GM18499 (cell line): Measurements from ENCODE around the gene DDX42.
"Not testable (repeated sequence)": the region's sequence is repeated elsewhere in the genome, so short reads cannot be mapped to it uniquely, and the experiment has no call there.

Experiments
- ATAC-seq: cut with Tn5 transposase; IDR thresholded peaks from one replicate; pipeline ENCODE4 v1.9.1; 2021; ENCODE audit warnings: moderate number of reproducible peaks; ENCODE audit not compliant: insufficient read depth, unreplicated experiment

DDX42 gene

GRCh38 chr17:63837480-63837879, 63.5 kb downstream of the DDX42 start:
- ATAC-seq = no peak

GRCh38 chr17:63837962-63838600, 64.1 kb downstream of the DDX42 start:
- ATAC-seq = no peak

DNA sequence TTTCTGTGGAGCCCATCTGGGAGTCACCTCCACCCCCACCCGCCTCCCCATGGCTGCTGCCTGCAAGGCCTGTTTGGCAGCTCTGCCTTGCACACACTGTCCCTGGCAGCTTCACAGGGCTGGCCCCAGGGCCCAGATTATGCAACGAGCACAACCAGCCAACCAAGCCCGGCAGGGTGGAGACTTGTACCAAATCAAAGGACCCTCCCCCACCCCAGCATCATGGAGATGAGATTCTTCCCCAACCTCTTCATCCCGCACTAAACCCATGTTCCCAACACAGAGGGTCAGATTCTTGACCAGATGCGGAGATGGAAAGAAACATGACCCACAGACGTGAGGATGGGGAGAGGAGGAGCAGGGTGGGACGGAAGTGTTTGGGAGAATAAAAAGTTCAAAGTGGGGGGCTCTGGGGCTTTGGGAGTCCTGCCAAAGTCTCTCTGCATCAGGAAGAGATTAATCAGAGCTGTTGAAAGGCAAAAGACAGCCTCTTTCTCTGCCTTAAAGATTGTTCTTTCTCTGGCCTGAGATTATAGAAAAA, 64.7 kb downstream of the DDX42 start:
- no peak for ATAC-seq

DNA sequence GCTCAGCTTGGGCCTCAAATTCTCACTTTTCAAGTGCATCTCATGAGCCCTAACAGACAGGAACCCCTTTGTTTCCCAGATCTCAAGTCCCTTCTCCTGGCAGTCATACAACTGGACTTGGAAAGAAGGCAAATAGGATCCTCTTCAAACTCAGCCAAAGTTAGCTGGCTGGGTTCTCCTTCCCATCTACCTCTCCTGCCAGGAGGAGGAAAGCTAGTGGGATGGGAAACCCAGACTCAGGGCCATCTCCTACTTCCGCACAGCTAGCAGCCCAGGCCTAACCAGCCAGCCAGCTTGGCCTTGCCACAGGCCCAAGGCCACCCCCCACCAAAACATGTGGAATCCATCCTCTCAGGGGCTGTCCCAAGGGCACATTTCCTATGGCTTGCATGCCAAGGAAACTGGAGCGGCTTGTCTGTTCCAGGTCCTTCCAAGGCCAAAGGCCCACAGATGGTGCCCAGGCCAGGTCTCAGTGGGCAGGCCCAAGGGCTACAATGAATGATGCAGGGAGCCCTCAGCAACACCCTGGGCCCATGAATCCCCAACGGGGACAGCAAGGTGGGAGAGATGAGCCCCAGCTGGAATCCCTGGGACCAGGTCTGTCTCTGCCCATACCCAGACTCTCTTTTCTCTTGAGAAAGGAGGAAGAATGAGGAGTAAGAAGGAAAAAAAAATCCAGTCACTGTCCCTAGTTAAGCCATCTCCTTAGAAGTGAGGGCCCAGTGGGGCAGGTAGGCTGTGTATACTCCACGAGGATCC, 66.8 kb downstream of the DDX42 start:
- no peak for ATAC-seq

- no peak for ATAC-seq
Measured at GRCh38 chr17:63841350-63842172, 67.6 kb downstream of the DDX42 start.

DNA sequence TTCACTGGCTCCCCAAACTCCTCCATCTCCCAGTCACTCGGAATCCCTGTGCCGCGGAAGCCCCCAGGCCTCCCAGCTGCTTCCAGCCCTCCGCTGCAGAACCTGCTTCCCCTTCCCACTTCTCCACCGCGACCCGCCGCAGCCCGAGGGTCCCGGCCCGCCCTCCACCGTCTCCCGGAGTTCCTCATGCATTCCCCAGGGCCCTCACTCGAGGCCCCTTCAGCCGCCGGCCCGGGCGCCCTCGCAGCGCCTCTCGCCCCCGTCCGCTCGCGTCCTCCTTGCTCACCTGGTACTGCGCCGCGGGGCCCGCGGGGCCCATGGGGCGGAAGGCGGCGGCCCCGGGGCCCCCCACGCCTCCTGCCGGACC, 68.2 kb downstream of the DDX42 start:
- ATAC-seq = peak; percentile 10

- peak; percentile 55 for ATAC-seq
Measured at GRCh38 chr17:63842540-63843386, 68.8 kb downstream of the DDX42 start, which contains the start of gene SMARCD2. SMARCD2 (minus strand) TSS chr17:63842685; CDS start chr17:63842674, 11 bp downstream.

GRCh38 chr17:63843387-63843888, 69.5 kb downstream of the DDX42 start:
- ATAC-seq = not testable (repeated sequence)

DNA sequence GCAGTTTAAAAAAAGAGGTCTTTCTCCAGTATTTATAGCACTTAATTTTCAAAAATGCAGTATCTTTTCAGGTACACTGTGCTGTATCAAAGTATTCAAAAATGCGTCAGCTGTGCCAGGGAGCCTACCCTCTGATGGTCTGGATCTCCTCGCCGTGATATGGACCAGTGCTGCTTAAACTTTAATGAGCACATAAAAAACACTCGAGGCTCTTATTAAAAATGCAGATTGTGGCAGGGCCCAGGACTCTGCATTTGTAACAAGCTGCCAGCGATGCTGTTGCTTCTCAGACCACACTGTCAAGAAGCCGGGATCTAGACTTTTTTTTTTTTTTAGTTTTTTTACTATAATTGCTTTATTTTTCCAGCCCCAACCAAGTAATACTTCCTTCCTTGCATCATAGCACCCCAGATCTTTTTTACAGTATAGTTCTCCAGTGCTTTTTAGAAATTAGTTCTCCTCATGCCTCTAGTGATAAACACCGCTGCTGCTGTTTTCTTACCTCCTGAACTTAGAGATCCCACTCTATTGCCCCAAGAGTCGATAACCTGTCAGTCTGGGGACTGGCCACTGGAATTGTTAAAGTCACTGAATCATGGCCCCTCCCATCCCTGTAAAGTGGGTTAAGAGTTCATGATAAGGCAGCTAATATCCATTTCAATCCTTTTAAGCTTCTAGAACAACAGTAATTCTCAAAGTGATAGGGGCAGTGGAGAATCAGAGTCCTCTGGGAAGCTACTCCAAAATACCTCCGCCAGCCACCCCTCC, 70.1 kb downstream of the DDX42 start:
- ATAC-seq = no peak

- ATAC-seq = no peak
Measured at GRCh38 chr17:63845509-63845908, 71.5 kb downstream of the DDX42 start.

DNA sequence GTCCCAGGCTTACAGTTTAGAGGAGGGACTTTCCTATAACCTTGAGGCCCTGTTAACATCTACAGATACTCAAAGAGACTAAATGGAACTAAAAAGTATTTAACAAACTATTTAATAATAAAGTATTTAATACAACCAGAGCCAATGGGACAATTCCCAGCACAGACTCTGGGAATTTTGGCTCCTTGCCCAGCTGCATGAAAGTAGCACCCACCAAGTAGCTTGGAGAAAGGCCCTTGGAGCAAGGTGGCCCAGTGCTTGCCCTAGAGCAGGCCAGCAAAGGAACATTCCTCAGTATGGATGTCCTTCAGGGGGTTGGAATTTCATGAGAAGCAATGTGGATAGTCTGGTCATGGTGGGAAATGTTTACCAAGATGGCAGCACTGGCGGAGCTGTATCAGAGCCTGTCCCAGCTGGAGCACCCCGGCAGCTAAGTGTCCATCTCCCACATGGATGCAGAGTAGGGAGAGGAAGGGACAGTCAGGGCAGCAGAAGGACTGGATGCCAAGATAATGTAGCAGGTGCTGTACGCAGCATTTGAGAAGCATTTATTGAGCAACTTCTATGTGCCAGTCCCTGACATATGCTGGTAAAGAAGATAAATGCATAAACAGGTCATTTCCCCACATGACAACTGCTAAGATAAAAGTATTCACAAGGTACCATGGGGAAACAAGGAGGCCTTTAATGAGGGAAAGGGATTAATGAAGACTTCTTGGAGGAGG, 73.7 kb downstream of the DDX42 start:
- no peak for ATAC-seq

- no peak for ATAC-seq
Measured at GRCh38 chr17:63848834-63849689, 75.1 kb downstream of the DDX42 start.

DNA sequence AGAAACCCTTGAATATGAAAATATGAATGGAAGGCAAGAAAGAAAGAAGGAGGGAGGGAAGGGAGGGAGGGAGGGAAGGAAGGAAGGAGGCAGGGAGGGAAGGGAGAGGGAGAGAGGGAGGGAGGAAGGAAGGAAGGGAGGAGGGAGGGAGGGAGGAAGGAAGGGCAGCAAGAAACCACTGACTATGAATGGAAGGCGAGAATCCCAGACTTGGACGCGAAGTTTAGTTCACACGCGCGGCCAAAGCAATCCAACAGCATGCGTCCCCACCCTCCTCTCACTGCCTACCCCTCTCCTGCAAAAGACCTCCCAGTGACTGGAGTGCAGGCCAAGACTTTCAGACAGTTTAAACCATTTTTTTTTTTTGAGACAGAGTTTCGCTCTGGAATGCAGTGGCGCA, 76.4 kb downstream of the DDX42 start:
- no peak for ATAC-seq

DNA sequence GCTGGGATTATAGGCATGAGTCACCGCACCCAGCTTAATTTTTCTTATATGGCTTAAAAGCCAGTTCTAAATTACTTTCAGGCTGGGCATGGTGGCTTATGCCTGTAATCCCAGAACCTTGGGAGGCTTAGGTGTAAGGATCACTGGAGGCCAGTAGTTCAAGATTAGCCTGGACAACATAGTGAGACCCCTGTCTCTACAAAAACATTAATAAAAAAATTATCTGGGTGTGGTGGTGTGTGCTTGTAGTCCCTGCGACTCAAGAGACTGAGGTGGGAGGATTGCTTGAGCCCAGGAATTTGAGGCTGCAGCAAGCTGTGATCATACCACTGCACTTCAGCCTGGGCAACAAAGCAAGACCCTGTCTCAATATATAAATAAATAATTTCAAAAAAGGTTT, 79.3 kb downstream of the DDX42 start:
- no peak for ATAC-seq

- no peak for ATAC-seq
Measured at GRCh38 chr17:63854709-63855108, 80.7 kb downstream of the DDX42 start.

GRCh38 chr17:63855185-63855584, 81.2 kb downstream of the DDX42 start:
- no peak for ATAC-seq

- not testable (repeated sequence) for ATAC-seq
Measured at GRCh38 chr17:63856425-63856824, 82.5 kb downstream of the DDX42 start.
